ENCODE data around the gene BPHL. TPM values are rescaled to one million over a fixed set of nuclear protein-coding genes. Genes with fewer than 3 reads are reported as not detected.

Gene BPHL
- total RNA-seq, 1 experiment from 2014 or later: 36.3 TPM

- H3K36me3 ChIP-seq (ENCODE audit: control insufficient read depth, insufficient read depth, low read length): peaks cover 25% of the 10 kb centered on the region
- H3K4me3 ChIP-seq (ENCODE audit: low read depth in 2 of 2, low read length in 2 of 2): no peak overlapping the region
- intact Hi-C loops (cut with micrococcal nuclease; ENCODE audit: unreplicated experiment) (no loop called here), in situ Hi-C loops (cut with HindIII; ENCODE audit: low pct_unique_long_range_greater_than_20kb, low sequenced_read_pairs) (no loop called here)
- CTCF ChIA-PET: no interaction called here
- H3K9me3 ChIP-seq (ENCODE audit: control insufficient read depth, insufficient read depth, low read depth, low read length): peaks cover 8% of the 10 kb centered on the region; the same call in 1 of the 2 replicates
- TF ChIP-seq, protein P1, sequence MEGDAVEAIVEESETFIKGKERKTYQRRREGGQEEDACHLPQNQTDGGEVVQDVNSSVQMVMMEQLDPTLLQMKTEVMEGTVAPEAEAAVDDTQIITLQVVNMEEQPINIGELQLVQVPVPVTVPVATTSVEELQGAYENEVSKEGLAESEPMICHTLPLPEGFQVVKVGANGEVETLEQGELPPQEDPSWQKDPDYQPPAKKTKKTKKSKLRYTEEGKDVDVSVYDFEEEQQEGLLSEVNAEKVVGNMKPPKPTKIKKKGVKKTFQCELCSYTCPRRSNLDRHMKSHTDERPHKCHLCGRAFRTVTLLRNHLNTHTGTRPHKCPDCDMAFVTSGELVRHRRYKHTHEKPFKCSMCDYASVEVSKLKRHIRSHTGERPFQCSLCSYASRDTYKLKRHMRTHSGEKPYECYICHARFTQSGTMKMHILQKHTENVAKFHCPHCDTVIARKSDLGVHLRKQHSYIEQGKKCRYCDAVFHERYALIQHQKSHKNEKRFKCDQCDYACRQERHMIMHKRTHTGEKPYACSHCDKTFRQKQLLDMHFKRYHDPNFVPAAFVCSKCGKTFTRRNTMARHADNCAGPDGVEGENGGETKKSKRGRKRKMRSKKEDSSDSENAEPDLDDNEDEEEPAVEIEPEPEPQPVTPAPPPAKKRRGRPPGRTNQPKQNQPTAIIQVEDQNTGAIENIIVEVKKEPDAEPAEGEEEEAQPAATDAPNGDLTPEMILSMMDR (IDR thresholded peaks at IDR 0.05): no peak
- no peaks in the 10 kb centered on the region for H3K27me3 ChIP-seq (ENCODE audit: control insufficient read depth, insufficient read depth, low read length)
- ATAC-seq (no peak), DNase-seq (ENCODE audit: low read depth, low spot score) (no peak)
- H3K4me1 ChIP-seq (ENCODE audit: control insufficient read depth, insufficient read depth, low read length): no peaks in the 10 kb centered on the region
- no peak overlapping the region for H3K27ac ChIP-seq (ENCODE audit: low read length)
- POLR2A ChIA-PET: no interaction called here
- no TSS peak for BruUV-seq (replicated peaks)
These were observed 36.6 kb upstream of the BPHL start for GRCh38 chr6:3081960-3082359.

- in situ Hi-C loops (cut with HindIII; ENCODE audit: low pct_unique_long_range_greater_than_20kb, low sequenced_read_pairs) (no loop called here), intact Hi-C loops (cut with micrococcal nuclease; ENCODE audit: unreplicated experiment) (no loop called here)
- POLR2A ChIA-PET: no interaction called here
- no TSS peak for BruUV-seq (replicated peaks)
- no peak for ATAC-seq
- H3K4me3 ChIP-seq (ENCODE audit: low read depth in 2 of 2, low read length in 2 of 2): no peak overlapping the region
- peaks cover 38% of the 10 kb centered on the region for H3K9me3 ChIP-seq (ENCODE audit: control insufficient read depth, insufficient read depth, low read depth, low read length)
- peaks cover 28% of the 10 kb centered on the region for H3K36me3 ChIP-seq (ENCODE audit: control insufficient read depth, insufficient read depth, low read length)
- H3K27ac ChIP-seq (ENCODE audit: low read length): no peak overlapping the region
- no peaks in the 10 kb centered on the region for H3K27me3 ChIP-seq (ENCODE audit: control insufficient read depth, insufficient read depth, low read length)
- CTCF ChIA-PET: no interaction called here
- DNase-seq (ENCODE audit: low read depth, low spot score): no peak
- H3K4me1 ChIP-seq (ENCODE audit: control insufficient read depth, insufficient read depth, low read length): no peaks in the 10 kb centered on the region
- TF ChIP-seq TCF7L2 (IDR thresholded peaks at IDR 0.05; ENCODE audit: low read depth, low read length): no peak
- TF ChIP-seq, protein P2, sequence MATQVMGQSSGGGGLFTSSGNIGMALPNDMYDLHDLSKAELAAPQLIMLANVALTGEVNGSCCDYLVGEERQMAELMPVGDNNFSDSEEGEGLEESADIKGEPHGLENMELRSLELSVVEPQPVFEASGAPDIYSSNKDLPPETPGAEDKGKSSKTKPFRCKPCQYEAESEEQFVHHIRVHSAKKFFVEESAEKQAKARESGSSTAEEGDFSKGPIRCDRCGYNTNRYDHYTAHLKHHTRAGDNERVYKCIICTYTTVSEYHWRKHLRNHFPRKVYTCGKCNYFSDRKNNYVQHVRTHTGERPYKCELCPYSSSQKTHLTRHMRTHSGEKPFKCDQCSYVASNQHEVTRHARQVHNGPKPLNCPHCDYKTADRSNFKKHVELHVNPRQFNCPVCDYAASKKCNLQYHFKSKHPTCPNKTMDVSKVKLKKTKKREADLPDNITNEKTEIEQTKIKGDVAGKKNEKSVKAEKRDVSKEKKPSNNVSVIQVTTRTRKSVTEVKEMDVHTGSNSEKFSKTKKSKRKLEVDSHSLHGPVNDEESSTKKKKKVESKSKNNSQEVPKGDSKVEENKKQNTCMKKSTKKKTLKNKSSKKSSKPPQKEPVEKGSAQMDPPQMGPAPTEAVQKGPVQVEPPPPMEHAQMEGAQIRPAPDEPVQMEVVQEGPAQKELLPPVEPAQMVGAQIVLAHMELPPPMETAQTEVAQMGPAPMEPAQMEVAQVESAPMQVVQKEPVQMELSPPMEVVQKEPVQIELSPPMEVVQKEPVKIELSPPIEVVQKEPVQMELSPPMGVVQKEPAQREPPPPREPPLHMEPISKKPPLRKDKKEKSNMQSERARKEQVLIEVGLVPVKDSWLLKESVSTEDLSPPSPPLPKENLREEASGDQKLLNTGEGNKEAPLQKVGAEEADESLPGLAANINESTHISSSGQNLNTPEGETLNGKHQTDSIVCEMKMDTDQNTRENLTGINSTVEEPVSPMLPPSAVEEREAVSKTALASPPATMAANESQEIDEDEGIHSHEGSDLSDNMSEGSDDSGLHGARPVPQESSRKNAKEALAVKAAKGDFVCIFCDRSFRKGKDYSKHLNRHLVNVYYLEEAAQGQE (IDR thresholded peaks at IDR 0.05; ENCODE audit: insufficient read depth in 1 of 2, low read depth in 2 of 2, low read length in 1 of 2): no peak
- TF ChIP-seq POLR2AphosphoS5 (IDR thresholded peaks at IDR 0.05; ENCODE audit: low read depth, low read length): no peak
- TF ChIP-seq SIN3A (IDR thresholded peaks at IDR 0.05; ENCODE audit: borderline replicate concordance, insufficient read depth, low read depth, low read length): no peak
- TF ChIP-seq, protein P1 (IDR thresholded peaks at IDR 0.05): no peak
These were observed 33.4 kb upstream of the BPHL start for GRCh38 chr6:3085074-3085473.

All from Panc1 (cell line).